ENCODE results near the gene DCPS.

GRCh38 chr11:126339073-126339862 lies 35.4 kb downstream of the DCPS start:
- TF ChIP-seq POLR2A (IDR thresholded peaks at IDR 0.05) = no peak
- no peak for TF ChIP-seq CTCF (IDR thresholded peaks at IDR 0.05)
